DND-41 (cell line): ENCODE measurements around the gene GAB1.

ENCODE experiments used
- ATAC-seq: fragments of 200-7000 bp; cut with Tn5 transposase; 3 replicates; pipeline ENCODE4 v1.9.1; 2021; ENCODE audit warnings: low read depth; ENCODE audit not compliant: insufficient read depth
- DNase-seq: peaks from one replicate; pipeline ENCODE4 v3.0.0-alpha.2; 2020
- H2AFZ ChIP-seq: 2 replicates; pipeline ENCODE4 v1.6.0; 2012; ENCODE audit warnings: low read depth, low read length
- H3K27ac ChIP-seq: 2 replicates; pipeline ENCODE4 v1.5.1; 2012; ENCODE audit warnings: low read length, inconsistent platforms
- H3K27me3 ChIP-seq: fragments of 200-600 bp; sonication (generic); 2 replicates; pipeline ENCODE4 v1.6.0; 2012; ENCODE audit warnings: low read length, mild to moderate bottlenecking, inconsistent platforms; ENCODE audit not compliant: insufficient read depth, poor library complexity
- H3K36me3 ChIP-seq: 2 replicates; pipeline ENCODE4 v1.5.1; 2012; ENCODE audit warnings: low read length, inconsistent platforms; ENCODE audit not compliant: insufficient read depth
- H3K4me1 ChIP-seq: 2 replicates; pipeline ENCODE4 v1.5.1; 2012; ENCODE audit warnings: mild to moderate bottlenecking, low read length; ENCODE audit not compliant: insufficient read depth
- H3K4me2 ChIP-seq: 2 replicates; pipeline ENCODE4 v1.6.0; 2012; ENCODE audit warnings: mild to moderate bottlenecking, moderate library complexity, low read length, inconsistent platforms; ENCODE audit not compliant: insufficient read depth
- H3K4me3 ChIP-seq, 2 experiments: fragments of 200-600 bp in 1 of 2; shearing (Covaris generic) in 1 of 2; 2 replicates each; pipeline ENCODE4 v1.5.1; 2012 to 2016; ENCODE audit warnings: inconsistent platforms in 2 of 2, low read length in 2 of 2, mild to moderate bottlenecking in 2 of 2, low read depth in 1 of 2, moderate library complexity in 1 of 2
- H3K79me2 ChIP-seq: 2 replicates; pipeline ENCODE4 v1.6.0; 2012; ENCODE audit warnings: low read length, inconsistent platforms; ENCODE audit not compliant: insufficient read depth
- H3K9ac ChIP-seq: 2 replicates; pipeline ENCODE4 v1.6.0; 2012; ENCODE audit warnings: low read depth, mild to moderate bottlenecking, inconsistent platforms, low read length, moderate library complexity
- H3K9me3 ChIP-seq: 2 replicates; pipeline ENCODE4 v1.5.1; 2012; ENCODE audit warnings: low read length, moderate library complexity, mild to moderate bottlenecking, inconsistent platforms; ENCODE audit not compliant: insufficient read depth, severe bottlenecking
- H4K20me1 ChIP-seq: 2 replicates; pipeline ENCODE4 v1.6.0; 2012; ENCODE audit warnings: low read length; ENCODE audit not compliant: insufficient read depth
- CTCF ChIP-seq: IDR thresholded peaks from 2 replicates; pipeline ENCODE4 v1.5.1; 2012; ENCODE audit warnings: borderline replicate concordance, low read length, moderate library complexity, mild to moderate bottlenecking; ENCODE audit not compliant: poor library complexity, severe bottlenecking; ENCODE audit errors: extremely low read depth
- EZH2 ChIP-seq: IDR thresholded peaks from 3 replicates; pipeline ENCODE4 v1.6.1; 2012; ENCODE audit warnings: borderline replicate concordance, low read depth, mild to moderate bottlenecking, moderate library complexity, low read length, inconsistent platforms; ENCODE audit not compliant: severe bottlenecking

Gene GAB1

DNA sequence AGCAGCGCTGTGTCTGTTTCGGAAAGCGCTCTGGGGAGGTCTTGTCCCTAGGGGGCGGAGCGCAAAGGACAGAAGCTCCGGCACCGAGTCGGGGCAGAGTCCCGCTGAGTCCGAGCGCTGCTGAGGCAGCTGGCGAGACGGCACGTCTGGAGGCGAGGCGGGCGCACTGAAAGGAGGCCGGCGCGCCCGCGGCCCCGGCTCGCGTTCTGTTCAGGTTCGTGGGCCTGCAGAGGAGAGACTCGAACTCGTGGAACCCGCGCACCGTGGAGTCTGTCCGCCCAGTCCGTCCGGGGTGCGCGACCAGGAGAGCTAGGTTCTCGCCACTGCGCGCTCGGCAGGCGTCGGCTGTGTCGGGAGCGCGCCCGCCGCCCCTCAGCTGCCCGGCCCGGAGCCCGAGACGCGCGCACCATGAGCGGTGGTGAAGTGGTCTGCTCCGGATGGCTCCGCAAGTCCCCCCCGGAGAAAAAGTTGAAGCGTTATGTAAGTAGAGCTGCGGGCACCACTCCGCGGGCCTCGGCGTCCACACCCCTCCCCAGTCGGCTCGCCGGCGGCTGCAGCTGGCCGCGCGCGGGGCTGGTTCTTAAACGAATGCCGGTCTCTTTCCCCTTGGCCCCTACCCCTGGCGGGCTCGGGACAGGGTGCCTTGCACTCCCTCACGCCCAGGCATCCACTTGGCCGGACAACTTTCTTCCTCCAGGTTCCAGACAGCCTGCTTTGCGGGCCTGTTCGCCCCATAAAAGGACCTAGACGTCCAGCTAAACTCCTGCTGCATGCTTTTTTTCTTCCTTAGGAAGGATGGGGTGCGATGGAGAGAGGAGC lies at the start of gene GAB1:
TSS of gene GAB1 (plus strand) at position 96 of the 819 bp plus-strand sequence. CDS start at position 409, 313 bp downstream.
- H3K9ac ChIP-seq, result peak within 1 kb of the TSS; percentile 53
- peaks cover 24% of the 10 kb centered on the region for H3K4me1 ChIP-seq
- no peaks in the 10 kb centered on the region; the same call in 1 of the 2 replicates for H4K20me1 ChIP-seq
- peak within 1 kb of the TSS; percentile 99 for H3K4me2 ChIP-seq
- peak within 1 kb of the TSS; percentile 46 to 78; a peak in 3 of 4 replicates for H3K4me3 ChIP-seq
- peaks cover 69% of the 10 kb centered on the region for H3K27me3 ChIP-seq
- H3K9me3 ChIP-seq, result no peaks in the 10 kb centered on the region
- H3K27ac ChIP-seq, result no peak within 1 kb of the TSS
- no peaks in the 10 kb centered on the region for H3K79me2 ChIP-seq
- ATAC-seq (peak; percentile 61), DNase-seq (peak; percentile 52)
- H3K36me3 ChIP-seq, result no peaks in the 10 kb centered on the region
- peak within 1 kb of the TSS; percentile 75 for H2AFZ ChIP-seq
- TF ChIP-seq EZH2, result peak; percentile 92
- no peak for TF ChIP-seq CTCF

DNA sequence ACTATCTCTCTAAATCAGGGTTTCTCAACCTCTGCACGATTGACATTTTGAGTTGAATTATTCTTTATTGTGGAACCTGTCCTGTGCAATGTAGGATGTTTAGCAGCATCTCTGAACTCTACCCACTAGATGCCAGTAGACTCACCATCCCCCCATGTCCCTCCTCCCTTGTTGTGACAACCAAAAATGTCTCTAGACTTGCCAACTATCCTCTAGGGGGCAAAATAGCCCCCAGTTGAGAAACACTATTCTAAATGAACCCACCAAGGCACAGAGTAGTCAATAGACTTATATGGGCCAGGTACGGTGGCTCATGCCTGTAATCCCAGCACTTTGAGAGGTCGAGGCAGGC lies 49.1 kb upstream of the GAB1 start:
- Histone ChIP-seq H3K4me1 (no peaks in the 10 kb centered on the region), H3K4me3 (no peak overlapping the region), H2AFZ (no peak overlapping the region), H3K9me3 (no peaks in the 10 kb centered on the region), H3K9ac (no peak overlapping the region), H3K4me2 (no peak overlapping the region), H3K27ac (no peak overlapping the region), H3K36me3 (no peaks in the 10 kb centered on the region), H3K27me3 (no peaks in the 10 kb centered on the region), H4K20me1 (no peaks in the 10 kb centered on the region), H3K79me2 (no peaks in the 10 kb centered on the region)
- no peak for DNase-seq
- ATAC-seq, result no peak
- TF ChIP-seq EZH2 (no peak), CTCF (no peak)

GRCh38 chr4:143288171-143288570 lies 48.5 kb upstream of the GAB1 start:
- Histone ChIP-seq H4K20me1 (no peaks in the 10 kb centered on the region), H3K4me2 (no peak overlapping the region), H2AFZ (no peak overlapping the region), H3K4me1 (no peaks in the 10 kb centered on the region), H3K27me3 (no peaks in the 10 kb centered on the region), H3K9me3 (no peaks in the 10 kb centered on the region), H3K79me2 (no peaks in the 10 kb centered on the region), H3K36me3 (no peaks in the 10 kb centered on the region), H3K4me3 (no peak overlapping the region), H3K9ac (no peak overlapping the region), H3K27ac (no peak overlapping the region)
- no peak for TF ChIP-seq EZH2
- TF ChIP-seq CTCF, result no peak
- no peak for ATAC-seq
- no peak for DNase-seq
